H4 (cell line): ENCODE measurements around the gene PLA2R1. TPM values are rescaled to one million over a fixed set of nuclear protein-coding genes. Genes with fewer than 3 reads are reported as not detected.

Experiments
- DNase-seq: peaks from one replicate; pipeline ENCODE4 v3.0.0-alpha.2; 2015; ENCODE audit warnings: low spot score
- total RNA-seq: library from RNA; depleted of rRNA; stranded (reverse); fragments of >200 nt; shearing (Covaris generic); gene quantifications from 2 replicates; pipeline ENCODE4 v1.2.3, GENCODE V29; 2014; rRNA removed

Gene PLA2R1
- 0.06 TPM in 1 of 2 replicates, not detected in the other for total RNA-seq

DNA sequence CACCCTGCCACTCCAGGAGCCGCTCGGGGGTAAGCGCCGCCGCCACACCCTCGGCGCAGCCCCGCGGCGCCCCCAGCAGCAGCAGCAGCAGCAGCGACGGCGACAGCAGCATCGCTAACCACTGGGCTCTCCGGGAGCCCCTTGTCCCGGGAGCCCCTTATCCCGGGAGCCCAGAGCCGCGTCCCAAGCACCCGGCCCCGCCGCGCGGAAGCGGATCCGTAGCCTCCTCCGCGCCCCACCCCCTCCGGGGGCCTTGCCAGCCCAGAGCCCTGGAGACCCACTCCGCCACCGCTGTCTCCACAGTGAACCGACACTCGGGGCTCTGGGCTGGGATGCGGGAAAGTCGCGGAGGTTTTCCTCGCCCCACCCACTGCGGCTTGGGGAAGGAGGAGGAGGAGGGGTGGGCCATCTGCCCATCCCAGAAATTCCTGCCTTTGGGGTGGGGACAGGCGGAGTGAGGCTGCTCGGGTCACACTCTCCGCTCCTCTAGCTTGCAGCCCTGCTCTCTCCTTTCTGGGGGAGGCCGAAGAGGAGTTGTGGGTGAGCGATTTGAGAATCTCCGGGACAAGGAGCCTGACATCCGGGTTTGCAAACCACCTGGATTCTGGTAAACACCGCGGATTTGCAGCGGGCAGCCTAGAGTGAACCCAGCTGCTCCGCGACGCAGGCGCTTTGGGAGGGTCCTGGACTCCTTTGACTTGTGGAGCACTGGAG lies at the start of gene PLA2R1:
TSS of gene PLA2R1 (minus strand) at position 324 of the 714 bp plus-strand sequence. CDS start at position 112, 212 bp downstream.
- DNase-seq: no peak

DNA sequence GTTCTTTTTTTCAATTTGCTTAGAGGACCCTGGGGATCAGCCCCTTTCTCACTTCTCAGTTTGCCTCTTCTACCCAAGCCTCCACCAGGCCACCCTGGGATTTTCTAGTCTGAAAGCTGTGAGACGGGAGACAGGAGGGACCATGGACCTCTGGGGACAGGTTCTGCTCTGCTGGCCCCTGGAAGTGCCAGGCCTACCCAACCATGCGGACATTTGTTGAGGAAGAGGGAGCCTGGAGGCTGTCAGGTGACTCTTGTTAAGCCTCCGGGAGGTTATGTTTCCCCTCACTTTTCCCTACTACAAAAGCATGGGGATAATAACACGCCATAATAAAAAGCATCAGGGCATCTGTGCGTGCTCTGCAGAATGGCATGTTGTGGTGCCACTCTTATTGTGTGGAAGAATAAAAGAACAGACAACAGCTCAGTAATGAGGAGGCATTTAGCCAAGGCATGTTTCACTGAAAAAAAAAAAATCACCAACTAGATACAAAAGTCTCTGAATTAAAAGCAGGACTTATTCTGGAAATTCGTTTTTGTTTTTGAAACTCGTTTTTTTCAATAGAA lies 48.3 kb upstream of the PLA2R1 start:
- no peak for DNase-seq

DNA sequence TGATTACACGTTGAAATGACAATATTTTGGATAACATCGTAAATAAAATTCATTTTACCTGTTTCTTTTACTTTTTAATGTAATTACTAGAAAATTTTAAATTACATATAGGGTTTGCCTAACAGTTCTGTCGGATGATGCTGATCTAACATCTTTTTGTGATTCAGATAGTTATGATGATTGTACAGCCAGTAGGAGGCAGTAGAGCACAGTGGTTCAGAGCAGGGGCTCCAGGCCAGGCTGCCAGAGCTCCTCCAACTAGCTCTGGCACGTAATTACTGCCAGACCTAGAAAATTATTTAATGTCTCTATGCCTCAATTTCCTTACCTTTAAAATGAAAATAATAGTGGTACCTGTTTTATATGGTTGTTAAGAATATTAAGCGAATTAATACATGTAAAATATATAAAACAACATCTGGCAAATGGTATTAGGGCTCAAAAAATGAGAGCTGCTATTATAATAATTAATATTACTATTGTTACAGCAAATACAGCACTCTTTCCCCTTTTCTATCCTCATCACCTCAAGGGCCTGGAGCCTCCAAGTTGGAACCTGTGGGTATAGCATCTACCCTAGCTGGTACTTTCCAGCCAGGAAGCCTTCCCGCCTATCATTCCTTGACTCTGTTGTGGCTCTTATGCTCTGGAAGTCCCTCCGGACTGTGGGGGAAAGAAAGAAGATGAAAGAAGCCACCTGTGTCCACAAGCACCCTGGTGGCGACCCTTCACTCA lies 47.7 kb upstream of the PLA2R1 start:
- DNase-seq: peak; percentile 74

DNA sequence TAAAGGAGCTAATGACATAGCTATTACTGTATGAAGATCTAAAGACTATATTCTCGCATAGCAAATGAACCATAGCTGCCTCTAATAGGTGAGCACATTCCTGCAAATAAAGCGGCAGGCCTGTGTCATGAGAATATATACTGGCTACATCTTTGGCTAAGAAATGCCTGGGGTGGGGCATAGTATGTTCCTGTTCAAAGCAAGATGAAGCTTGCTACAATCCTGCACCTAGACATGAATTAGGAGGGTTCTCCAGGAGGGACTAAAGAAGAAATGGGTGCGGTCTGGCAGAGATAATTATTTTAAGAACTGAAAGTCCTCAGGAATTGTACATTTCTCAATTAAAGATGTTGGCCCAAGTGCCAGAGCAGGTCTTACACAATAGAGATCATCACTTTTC lies 46.8 kb upstream of the PLA2R1 start:
- no peak for DNase-seq

DNA sequence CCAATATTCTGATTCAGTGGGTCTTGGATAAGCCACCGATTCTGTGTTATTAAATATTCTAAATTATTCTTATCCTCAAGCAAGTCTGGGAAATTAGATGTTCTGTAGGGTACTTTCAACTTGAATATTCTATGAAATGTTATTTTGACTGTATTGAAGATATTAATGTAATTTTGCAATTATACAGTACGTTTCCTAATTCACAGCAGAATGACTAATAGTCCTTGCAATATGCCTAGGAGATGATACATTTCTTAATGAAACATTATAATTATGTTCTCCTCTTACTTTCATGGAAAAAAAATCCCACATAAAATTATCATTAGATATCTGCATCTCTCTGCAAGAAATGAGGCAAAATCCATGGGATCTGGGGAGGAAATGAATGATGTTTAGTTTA lies 46.2 kb upstream of the PLA2R1 start:
- DNase-seq: no peak

DNA sequence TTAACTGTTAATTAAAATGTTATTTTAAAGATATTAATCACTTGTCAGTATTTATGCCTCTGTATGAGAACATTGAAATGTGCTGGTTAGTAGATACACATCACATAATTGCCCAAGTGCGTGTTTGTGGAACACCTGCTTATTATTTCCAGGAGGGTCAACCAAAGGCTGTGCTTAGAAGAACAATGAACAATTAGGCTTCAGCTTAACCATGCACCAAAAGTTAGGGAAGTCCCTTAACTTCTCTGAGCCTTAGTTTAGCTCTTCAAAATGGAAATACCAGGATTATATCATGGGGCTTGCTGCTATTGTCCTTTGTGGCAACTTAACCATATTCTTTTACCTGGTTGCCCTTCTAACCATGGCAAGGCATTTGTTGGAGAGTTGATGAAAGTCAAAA lies 43.0 kb upstream of the PLA2R1 start:
- DNase-seq: no peak

DNA sequence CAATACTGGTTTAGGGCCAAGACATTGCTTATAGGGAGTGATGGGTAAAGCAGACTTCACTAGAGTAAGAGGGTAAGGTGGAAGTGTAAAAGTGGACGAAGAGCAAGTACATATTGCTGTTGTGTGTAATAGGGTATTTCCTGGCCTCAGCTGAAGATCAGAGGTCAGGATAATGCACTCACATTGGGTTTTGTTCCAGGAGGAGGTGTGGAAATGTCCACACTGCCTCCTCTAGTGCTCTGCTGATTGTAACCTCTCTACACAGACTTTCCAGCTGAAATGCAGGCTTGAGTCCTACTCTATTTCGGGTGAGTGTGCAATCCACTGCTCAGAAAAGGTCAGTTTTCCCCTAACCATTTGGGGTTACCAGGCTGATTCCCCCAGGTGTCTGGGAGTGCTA lies 41.7 kb upstream of the PLA2R1 start:
- no peak for DNase-seq

DNA sequence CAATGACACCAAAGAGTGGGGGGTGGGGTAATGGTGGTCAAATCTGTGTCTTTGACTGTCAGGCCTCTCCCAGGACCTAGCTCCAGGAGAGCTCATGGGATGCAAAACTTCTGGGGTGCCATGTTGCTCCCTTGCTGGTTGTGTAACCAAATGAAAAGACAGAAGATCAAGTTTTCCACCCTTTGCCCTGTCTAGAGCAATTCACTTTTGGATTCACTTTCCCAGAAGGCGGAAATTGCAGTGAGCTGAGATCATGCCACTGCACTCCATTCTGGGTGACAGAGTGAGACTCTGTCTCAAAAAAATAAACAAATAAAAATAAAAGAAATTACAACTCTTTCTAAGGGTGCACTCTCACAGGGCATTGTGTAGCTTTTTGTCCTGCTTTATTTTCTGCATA lies 34.9 kb upstream of the PLA2R1 start:
- no peak for DNase-seq

DNA sequence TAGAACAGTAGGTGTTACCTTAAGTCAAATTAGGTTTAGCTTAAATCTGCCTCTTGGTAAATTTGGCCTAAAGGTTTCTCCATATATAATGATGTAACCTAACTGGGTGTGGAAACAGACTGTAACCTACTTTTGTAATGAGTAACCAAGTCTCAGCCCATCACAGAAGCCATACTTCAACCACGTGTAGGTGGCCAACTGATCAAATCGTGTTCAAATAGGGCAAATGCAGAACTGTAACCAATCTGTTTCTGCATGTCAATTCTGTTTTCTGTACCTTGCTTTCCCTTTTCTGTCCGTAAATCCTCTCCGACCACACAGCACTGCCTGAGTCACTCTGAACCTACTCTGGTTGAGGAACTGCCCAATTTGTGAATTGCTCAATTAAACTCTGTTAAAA lies 34.0 kb upstream of the PLA2R1 start:
- DNase-seq: no peak

DNA sequence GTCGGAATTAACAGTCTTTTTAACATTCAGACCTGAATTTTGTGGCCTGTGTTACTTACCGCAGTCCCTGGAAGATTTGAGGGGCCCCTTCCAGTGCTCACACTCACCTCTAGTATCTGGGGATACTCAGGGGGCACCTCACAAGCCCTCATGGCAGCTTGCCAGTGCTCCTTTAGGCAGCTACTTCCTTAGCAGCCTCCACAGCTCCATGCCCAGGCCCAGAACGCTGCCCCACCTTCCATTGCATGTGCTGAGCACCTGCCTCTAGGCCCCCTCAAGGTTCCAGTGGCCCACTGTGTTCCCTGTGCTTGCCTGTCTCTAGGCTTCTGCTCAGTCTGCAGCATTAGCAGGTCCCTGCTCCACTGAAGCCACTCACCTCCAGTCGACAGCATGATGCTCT lies 30.0 kb upstream of the PLA2R1 start:
- DNase-seq: no peak

DNA sequence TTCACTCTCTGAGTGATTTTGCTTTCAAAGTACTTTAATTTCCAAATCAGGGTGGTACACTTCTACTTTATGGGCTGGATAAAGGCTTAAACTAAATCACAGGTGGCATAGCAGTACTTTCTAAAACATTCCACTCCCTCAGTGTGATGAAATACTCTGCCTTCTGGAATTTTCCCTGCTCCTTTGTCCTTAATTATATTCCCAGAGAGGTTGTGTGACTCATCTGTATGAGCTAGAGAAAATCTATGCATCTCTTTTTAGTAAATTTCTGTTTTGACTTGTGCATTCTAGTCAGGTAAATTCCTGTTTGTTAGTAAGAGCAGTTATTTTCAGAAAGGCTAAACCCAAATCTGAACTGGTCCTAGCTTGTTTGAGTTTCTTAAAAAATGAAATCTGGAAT lies 29.0 kb upstream of the PLA2R1 start:
- no peak for DNase-seq

DNA sequence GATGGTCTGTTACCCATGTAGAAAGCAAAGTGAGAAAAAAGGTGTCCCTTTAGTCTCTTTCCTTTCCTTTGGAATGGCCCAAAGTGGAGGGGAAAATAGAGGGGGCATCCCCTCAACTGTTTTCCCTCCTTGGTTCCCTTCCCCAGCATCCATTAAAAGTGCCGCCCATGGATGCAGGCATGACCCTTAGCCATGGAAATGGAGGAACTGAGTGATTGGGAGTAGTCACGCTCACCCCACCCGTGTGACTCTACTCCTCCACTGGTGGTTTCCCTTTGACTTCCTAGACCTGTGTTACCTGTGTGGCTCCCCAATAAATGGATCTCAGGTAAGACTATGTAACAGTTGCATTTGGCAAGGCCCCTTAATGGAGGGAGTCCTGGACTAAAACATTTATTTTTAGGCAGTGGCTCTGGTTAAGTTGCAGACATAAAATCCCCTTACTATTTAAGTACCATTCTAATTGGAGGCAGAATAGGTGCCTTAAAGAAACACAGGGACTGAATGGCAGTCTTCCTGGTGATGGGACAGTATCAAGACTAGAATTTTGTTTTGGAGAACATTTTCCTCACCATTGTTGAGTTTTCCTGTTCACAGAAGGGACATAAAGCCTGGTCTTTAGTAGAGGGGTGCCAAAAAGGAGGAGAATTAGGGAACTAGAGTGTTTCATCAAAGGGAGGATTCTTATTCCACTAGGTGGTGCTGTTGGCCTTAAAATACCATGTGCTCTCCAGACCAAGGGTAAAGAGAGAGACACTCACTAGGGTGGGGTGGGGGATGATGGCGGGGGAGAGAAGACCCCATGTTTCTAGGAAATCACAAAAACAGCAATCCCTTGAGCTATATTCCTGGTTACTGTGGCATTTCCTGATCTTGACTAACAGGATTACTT lies 25.7 kb upstream of the PLA2R1 start:
- DNase-seq: peak; percentile 15

DNA sequence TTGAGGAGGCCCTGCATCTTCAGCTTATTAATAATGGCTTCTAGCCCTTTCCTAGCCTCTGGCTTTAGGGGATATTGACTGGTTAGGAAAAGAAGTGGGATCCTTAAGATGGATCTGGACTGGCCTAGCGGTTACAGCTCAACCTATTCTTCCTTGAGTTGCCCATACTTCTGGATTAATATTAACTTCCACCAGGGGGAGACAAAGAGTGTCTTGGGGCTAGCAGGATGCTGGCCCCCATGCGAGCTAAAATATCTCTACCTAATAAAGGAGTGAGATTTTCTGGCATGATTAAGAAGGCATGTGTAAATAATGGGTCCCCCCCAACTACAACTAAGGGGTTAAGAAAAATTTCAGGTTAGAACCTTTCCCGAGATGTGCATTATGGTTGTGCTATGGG lies 23.2 kb upstream of the PLA2R1 start:
- no peak for DNase-seq

DNA sequence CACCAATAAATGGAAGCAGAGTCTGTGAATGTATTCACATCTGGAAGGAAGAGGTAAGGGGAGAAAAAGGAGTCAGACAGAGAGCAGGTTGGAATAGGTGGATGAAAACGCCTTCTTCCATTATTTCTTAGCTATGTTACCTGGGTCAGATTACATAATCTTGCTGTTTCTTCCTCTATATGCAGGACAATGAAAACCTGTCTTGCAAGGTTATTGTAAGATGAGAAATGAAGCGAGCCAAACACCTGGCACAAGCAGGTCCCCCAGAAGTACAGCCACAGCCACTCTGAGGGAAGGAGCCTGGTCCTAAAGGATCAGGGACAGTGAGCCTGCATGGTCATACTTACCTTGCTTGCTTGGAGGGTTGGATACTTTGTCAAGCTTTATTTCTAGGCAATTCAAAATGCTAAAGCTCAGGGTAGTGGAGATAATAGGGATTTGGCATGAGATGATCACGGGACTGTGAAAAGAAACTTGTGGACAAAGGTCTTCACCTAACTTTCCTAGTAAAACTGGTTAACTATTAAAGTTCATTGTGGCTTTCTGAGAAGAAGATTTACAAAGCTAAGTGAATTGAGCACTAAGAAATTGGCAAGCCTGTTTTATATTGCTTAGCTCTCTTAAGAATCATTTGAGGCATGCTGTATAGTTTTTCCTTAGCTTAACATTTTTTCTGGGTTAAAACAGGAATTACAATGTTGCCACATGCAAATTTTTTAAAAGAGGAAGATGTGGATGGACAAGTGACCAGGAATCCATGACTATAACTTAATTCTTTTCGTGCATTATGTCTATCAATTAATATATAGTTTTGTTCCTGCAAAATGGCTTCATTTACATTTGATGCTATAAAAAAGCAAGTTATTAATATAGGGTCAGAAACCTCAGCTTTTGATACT lies 15.7 kb upstream of the PLA2R1 start:
- DNase-seq: no peak

DNA sequence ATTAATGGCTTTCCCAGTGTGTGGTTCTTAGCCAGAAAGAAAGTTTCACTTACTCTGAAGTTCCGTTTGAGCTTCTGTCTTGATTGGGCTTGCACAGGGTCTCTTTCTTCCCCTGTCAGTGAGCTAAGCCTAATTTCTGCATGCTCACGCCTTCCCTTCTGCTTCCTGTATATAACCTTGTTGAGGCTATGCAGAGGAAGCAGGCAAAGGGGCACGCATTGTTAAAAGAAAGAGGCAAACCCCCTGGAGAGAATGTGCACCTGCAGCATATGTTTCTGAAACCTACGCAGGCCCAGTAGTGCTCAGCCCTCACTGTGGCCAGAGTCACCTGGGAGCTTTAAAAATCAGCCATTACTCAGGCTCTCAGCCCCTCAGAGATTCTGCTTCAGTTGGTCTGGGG lies 14.5 kb upstream of the PLA2R1 start:
- no peak for DNase-seq

DNA sequence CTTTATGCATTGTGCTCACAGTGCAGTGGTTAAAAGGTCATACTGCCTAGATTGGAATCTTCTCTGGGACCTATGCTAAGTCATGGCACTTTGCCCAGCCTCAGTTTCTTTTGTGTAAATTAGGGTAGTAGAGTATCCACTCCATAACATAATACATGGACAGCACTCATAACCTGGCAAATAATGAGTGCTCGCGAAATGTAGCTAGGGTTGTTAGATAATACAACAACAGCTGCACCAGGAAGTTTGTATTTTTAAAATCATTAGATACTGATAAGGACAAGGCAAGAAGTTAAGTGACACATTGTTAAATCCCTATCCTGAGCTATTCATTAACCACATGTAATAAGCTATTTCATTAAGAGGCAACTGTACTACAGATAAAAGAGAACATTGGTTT lies 13.8 kb upstream of the PLA2R1 start:
- DNase-seq: no peak

DNA sequence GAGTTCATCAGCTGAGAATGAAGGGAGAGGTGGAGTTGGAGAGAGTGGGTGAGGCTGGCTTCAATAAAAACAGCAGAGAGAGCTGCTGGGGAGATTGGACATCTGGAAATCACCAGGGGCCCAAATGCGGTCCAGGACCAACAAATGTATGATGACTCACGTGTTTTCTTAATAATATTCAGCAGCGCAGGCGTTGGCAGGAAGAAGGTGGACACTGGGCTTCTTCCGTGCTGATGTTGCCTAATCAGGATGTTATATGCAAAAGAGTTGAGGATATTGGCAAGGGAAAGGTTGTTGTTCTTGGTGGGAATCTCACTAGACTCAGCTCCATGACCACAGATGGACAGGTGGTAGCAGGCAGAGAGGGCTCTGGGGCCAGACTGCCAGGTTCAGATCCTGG lies 12.8 kb upstream of the PLA2R1 start:
- DNase-seq: peak; percentile 65

DNA sequence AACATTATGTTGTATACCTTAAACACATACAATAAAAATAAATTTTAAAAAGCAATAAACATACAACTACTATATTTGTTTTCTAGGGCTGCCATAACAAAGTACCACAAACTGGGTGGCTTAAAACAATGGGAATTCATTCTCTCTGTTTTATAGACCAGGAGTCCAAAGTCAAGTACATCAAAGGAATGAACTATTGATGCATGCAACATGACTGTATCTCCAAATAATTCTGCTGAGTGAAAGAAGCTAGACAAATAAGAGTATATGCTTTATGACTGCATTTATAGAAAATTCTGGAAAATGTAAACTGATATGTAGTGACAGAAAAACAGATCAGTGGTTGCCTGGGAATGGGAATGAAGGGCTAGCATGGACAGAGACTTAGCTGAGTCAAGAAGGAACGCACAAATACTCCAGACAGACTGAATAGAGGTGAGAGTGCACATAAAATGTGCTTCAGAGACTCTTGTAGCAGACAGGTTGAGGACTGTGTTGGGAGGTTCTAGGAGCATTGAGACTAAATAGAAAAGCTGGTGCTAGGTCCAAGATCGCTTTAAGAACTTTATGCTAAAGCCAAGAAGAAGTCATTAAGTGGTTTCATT lies 11.0 kb upstream of the PLA2R1 start:
- DNase-seq: no peak

DNA sequence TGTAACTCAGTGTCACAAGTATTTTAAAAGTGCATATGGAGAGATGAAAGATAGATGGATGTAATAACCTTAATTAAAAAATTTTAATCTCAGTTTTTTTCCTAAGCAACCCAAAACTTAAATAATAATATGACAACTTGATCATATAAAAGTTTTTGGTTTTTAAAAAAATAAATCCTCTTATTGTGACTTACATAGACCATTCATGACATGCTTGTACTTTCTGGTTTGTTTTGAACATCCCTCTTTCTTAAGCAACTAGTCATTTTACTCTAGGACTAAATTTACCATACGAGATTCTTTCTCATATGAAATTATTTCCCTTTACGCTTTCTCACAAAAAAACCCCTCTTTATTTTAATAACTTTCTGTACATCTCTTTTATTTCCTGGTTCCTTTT lies 6.5 kb upstream of the PLA2R1 start:
- DNase-seq: no peak

DNA sequence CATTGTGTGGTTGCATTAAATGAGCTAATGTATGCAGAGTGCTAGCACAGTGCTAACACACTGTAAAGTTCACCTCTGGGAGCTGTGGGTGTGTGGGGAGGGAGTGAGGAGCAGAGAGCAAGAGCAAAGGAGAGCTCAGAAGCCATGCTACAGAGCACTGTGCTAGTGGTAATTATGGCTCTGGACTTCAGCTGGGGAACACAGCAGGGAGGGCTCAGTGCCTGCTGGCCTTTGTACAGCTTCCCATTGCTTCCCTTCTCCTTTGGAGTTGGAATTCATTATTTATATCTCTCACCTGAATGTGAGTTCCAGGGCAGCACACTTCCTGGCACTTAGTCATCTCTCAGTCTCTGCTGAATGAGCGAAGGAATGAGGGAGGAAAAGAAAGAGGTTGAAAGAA lies 2.5 kb upstream of the PLA2R1 start:
- no peak for DNase-seq
